HG02981 (cell line): Measurements from ENCODE around the gene SHISA4.

Experiments used
- ATAC-seq: cut with Tn5 transposase; IDR thresholded peaks from one replicate; pipeline ENCODE4 v1.9.1; 2021; ENCODE audit warnings: mild to moderate bottlenecking, moderate library complexity; ENCODE audit not compliant: unreplicated experiment

Gene SHISA4

GRCh38 chr1:201881617-201882016, 7.1 kb upstream of the SHISA4 start:
- no peak for ATAC-seq

GRCh38 chr1:201882665-201883132, 6.0 kb upstream of the SHISA4 start:
- ATAC-seq, result peak; percentile 69

- no peak for ATAC-seq
These were observed 5.4 kb upstream of the SHISA4 start for GRCh38 chr1:201883266-201883665.

- no peak for ATAC-seq
These were observed 4.9 kb upstream of the SHISA4 start for GRCh38 chr1:201883786-201884185.

- no peak for ATAC-seq
These were observed 4.3 kb upstream of the SHISA4 start for GRCh38 chr1:201884425-201884824.

- ATAC-seq, result no peak
These were observed 3.1 kb upstream of the SHISA4 start for GRCh38 chr1:201885531-201886075.

- no peak for ATAC-seq
These were observed 2.4 kb upstream of the SHISA4 start for GRCh38 chr1:201886103-201886885.

- ATAC-seq, result no peak
These were observed 1.4 kb upstream of the SHISA4 start for GRCh38 chr1:201887116-201887866.

- ATAC-seq, result no peak
These were observed 631 bp downstream of the SHISA4 start for GRCh38 chr1:201889090-201889968.

GRCh38 chr1:201890223-201890622, 1.5 kb downstream of the SHISA4 start:
- no peak for ATAC-seq

GRCh38 chr1:201890806-201891450, 2.2 kb downstream of the SHISA4 start:
- no peak for ATAC-seq

GRCh38 chr1:201891451-201892045, 2.9 kb downstream of the SHISA4 start:
- ATAC-seq, result no peak

GRCh38 chr1:201892211-201892610, 3.5 kb downstream of the SHISA4 start:
- no peak for ATAC-seq

GRCh38 chr1:201893431-201893830, 4.7 kb downstream of the SHISA4 start:
- no peak for ATAC-seq

- no peak for ATAC-seq
These were observed 5.8 kb downstream of the SHISA4 start for GRCh38 chr1:201894343-201895119.

GRCh38 chr1:201895120-201895665, 6.5 kb downstream of the SHISA4 start:
- ATAC-seq, result no peak

- ATAC-seq, result peak; percentile 65
These were observed 7.5 kb downstream of the SHISA4 start for GRCh38 chr1:201895913-201896807.

GRCh38 chr1:201896951-201897391, 8.3 kb downstream of the SHISA4 start:
- ATAC-seq, result no peak
